ENCODE data around the gene ITPKB.

The ITPKB gene

GRCh38 chr1:226658546-226659125 lies 80.4 kb downstream of the ITPKB start:
- no peak overlapping the region for H2AFZ ChIP-seq (ENCODE audit: low read length)
- H3K36me3 ChIP-seq (ENCODE audit: insufficient read depth, low read length), result 0 out of 2 replicates have a peak, but pooled peaks cover 12% of the 10 kb centered on the region
- 0 out of 2 replicates have a peak overlapping the region, but pooled peaks have one; percentile 12 for H3K9ac ChIP-seq (ENCODE audit: low read length)
- peaks cover 18% of the 10 kb centered on the region for H3F3A ChIP-seq (ENCODE audit: insufficient read depth, low read length)
- H3K4me2 ChIP-seq (ENCODE audit: low read length), result peak overlapping the region; percentile 72; the same call in 1 of the 2 replicates
- no peaks in the 10 kb centered on the region for H3K79me2 ChIP-seq (ENCODE audit: insufficient read depth, low read length)
- TF ChIP-seq EZH2 (IDR thresholded peaks at IDR 0.05; ENCODE audit: borderline replicate concordance, low read length), result no peak
- no peak for TF ChIP-seq CTCF (IDR thresholded peaks at IDR 0.05; ENCODE audit: low read length)
- no peak overlapping the region for H3K27ac ChIP-seq (ENCODE audit: low read depth, low read length, poor library complexity, severe bottlenecking)
- H4K20me1 ChIP-seq (ENCODE audit: insufficient read depth, low read length), result no peaks in the 10 kb centered on the region
- no peaks in the 10 kb centered on the region for H3K4me1 ChIP-seq (ENCODE audit: insufficient read depth, low read length, severe bottlenecking)
- H3K9me3 ChIP-seq (ENCODE audit: low read length), result no peaks in the 10 kb centered on the region
- H3K4me3 ChIP-seq (ENCODE audit: low read depth, low read length, poor library complexity, severe bottlenecking), result peak overlapping the region; percentile 9
- no peaks in the 10 kb centered on the region for H3K27me3 ChIP-seq (ENCODE audit: insufficient read depth, low read length)
- H3K9me2 ChIP-seq (ENCODE audit: low read depth, low read length), result no peaks in the 10 kb centered on the region

- Histone ChIP-seq H3F3A (ENCODE audit: insufficient read depth, low read length) (peaks cover 21% of the 10 kb centered on the region), H3K4me3 (ENCODE audit: low read depth, low read length, poor library complexity, severe bottlenecking) (peak overlapping the region; percentile 9), H3K27me3 (ENCODE audit: insufficient read depth, low read length) (no peaks in the 10 kb centered on the region), H3K9me2 (ENCODE audit: low read depth, low read length) (no peaks in the 10 kb centered on the region), H3K4me2 (ENCODE audit: low read length) (peak overlapping the region; percentile 72; the same call in 1 of the 2 replicates), H3K79me2 (ENCODE audit: insufficient read depth, low read length) (no peaks in the 10 kb centered on the region), H3K9me3 (ENCODE audit: low read length) (no peaks in the 10 kb centered on the region), H4K20me1 (ENCODE audit: insufficient read depth, low read length) (no peaks in the 10 kb centered on the region), H3K27ac (ENCODE audit: low read depth, low read length, poor library complexity, severe bottlenecking) (no peak overlapping the region), H2AFZ (ENCODE audit: low read length) (no peak overlapping the region), H3K9ac (ENCODE audit: low read length) (0 out of 2 replicates have a peak overlapping the region, but pooled peaks have one; percentile 12), H3K36me3 (ENCODE audit: insufficient read depth, low read length) (0 out of 2 replicates have a peak, but pooled peaks cover 12% of the 10 kb centered on the region), H3K4me1 (ENCODE audit: insufficient read depth, low read length, severe bottlenecking) (no peaks in the 10 kb centered on the region)
- no peak for TF ChIP-seq EZH2 (IDR thresholded peaks at IDR 0.05; ENCODE audit: borderline replicate concordance, low read length)
- TF ChIP-seq CTCF (IDR thresholded peaks at IDR 0.05; ENCODE audit: low read length), result no peak
Measured at GRCh38 chr1:226657895-226658545, 81.1 kb downstream of the ITPKB start.

- no peaks in the 10 kb centered on the region for H4K20me1 ChIP-seq (ENCODE audit: insufficient read depth, low read length)
- H3K27me3 ChIP-seq (ENCODE audit: insufficient read depth, low read length), result no peaks in the 10 kb centered on the region
- peak overlapping the region; percentile 72; the same call in 1 of the 2 replicates for H3K4me2 ChIP-seq (ENCODE audit: low read length)
- TF ChIP-seq CTCF (IDR thresholded peaks at IDR 0.05; ENCODE audit: low read length) (no peak), EZH2 (IDR thresholded peaks at IDR 0.05; ENCODE audit: borderline replicate concordance, low read length) (no peak)
- no peak overlapping the region for H2AFZ ChIP-seq (ENCODE audit: low read length)
- H3K9me3 ChIP-seq (ENCODE audit: low read length), result no peaks in the 10 kb centered on the region
- H3F3A ChIP-seq (ENCODE audit: insufficient read depth, low read length), result peaks cover 18% of the 10 kb centered on the region
- H3K27ac ChIP-seq (ENCODE audit: low read depth, low read length, poor library complexity, severe bottlenecking), result no peak overlapping the region
- H3K9ac ChIP-seq (ENCODE audit: low read length), result 0 out of 2 replicates have a peak overlapping the region, but pooled peaks have one; percentile 40
- H3K4me3 ChIP-seq (ENCODE audit: low read depth, low read length, poor library complexity, severe bottlenecking), result peak overlapping the region; percentile 9
- no peaks in the 10 kb centered on the region for H3K79me2 ChIP-seq (ENCODE audit: insufficient read depth, low read length)
- no peaks in the 10 kb centered on the region for H3K9me2 ChIP-seq (ENCODE audit: low read depth, low read length)
- H3K36me3 ChIP-seq (ENCODE audit: insufficient read depth, low read length), result 0 out of 2 replicates have a peak, but pooled peaks cover 11% of the 10 kb centered on the region
- no peaks in the 10 kb centered on the region for H3K4me1 ChIP-seq (ENCODE audit: insufficient read depth, low read length, severe bottlenecking)
Measured at GRCh38 chr1:226656601-226657277, 82.3 kb downstream of the ITPKB start.
